HUES64 (cell line): ENCODE data around the gene ENOPH1. TPM values are rescaled to one million over a fixed set of nuclear protein-coding genes. Genes with fewer than 3 reads are reported as not detected.
"Not testable (repeated sequence)": the region's sequence is repeated elsewhere in the genome, so short reads cannot be mapped to it uniquely, and the experiment has no call there.

Source experiments
- H3K27ac ChIP-seq: 2 replicates; pipeline ENCODE4 v1.7.0; 2013; ENCODE audit warnings: low read depth, low read length, inconsistent platforms
- H3K27me3 ChIP-seq: 2 replicates; pipeline ENCODE4 v1.6.1; 2013; ENCODE audit warnings: mild to moderate bottlenecking, low read length; ENCODE audit not compliant: insufficient read depth
- H3K36me3 ChIP-seq: 2 replicates; pipeline ENCODE4 v1.6.1; 2013; ENCODE audit warnings: mild to moderate bottlenecking, low read length; ENCODE audit not compliant: insufficient read depth
- H3K4me1 ChIP-seq: 2 replicates; pipeline ENCODE4 v1.6.1; 2013; ENCODE audit warnings: mild to moderate bottlenecking, low read length, moderate library complexity; ENCODE audit not compliant: insufficient read depth
- H3K4me3 ChIP-seq: 2 replicates; pipeline ENCODE4 v1.5.1; 2013; ENCODE audit warnings: mild to moderate bottlenecking, low read length, moderate library complexity
- H3K9ac ChIP-seq: 2 replicates; pipeline ENCODE4 v1.6.1; 2013; ENCODE audit warnings: mild to moderate bottlenecking, low read depth, low read length
- H3K9me3 ChIP-seq: 2 replicates; pipeline ENCODE4 v1.6.1; 2013; ENCODE audit warnings: low read depth, low read length; ENCODE audit not compliant: insufficient read depth
- WGBS: fragments of 150-250, 120-280 bp; methylation state at CpG from one replicate; pipeline ENCODE4 v1.1.7; 2013; ENCODE audit warnings: missing lambda C conversion rate; 5-methylcytosine and 5-hydroxymethylcytosine counted together
- polyA plus RNA-seq, 2 experiments: library from polyadenylated mRNA; stranded (reverse); fragments of 50-300 nt; gene quantifications; one replicate each; pipeline ENCODE4 v1.2.3, GENCODE V29; 2013

The ENOPH1 gene
- 70.7 TPM for polyA plus RNA-seq (2013, experiment 1 of 2)
- 70.8 TPM for polyA plus RNA-seq (2013, experiment 2 of 2)

DNA sequence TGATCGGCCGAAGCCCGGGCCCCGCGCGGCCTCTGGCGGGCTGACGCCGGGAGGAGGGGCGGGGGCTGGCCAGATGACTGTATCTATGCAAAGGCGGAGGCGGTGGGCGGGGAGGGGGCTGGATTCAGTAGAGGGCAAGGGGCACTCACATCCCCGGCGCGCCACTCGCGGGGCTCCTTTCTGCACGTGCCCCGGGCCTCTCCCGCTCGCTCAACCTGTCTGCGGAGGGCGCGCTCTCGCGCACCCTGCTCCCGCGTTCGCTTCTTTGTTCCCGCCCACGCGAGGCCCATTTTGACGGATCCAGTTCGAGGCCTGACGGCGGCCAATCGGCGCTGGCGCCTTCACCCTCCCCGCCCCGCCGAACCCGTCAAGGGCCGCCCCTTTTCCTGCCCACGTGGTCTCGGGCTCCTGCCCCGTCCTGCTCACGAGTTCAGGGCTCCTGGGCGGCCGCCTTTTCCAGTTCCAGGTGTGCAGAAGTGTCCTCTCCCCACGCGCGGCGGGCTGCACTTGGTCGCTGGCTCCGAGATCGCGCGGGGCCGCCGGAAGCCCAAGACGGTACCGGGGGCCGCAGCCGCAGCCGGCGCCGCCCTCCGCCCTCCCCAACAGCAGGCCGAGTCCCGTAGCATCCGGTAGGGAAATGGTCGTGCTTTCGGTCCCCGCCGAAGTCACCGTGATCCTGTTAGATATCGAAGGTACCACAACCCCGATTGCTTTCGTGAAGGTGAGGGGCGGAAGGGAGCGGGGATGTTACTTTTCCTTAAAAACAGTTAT is at the start of gene ENOPH1, which contains the start of gene HNRNPDL:
Gene ENOPH1 (plus strand): TSS at position 398 of the 771 bp plus-strand sequence. CDS start 240 bp downstream, at position 638.
Gene HNRNPDL (minus strand): TSS at position 270 of the 771 bp plus-strand sequence. CDS start 772 bp downstream, outside the sequence.
- peaks cover 24% of the 10 kb centered on the region for H3K4me1 ChIP-seq
- H3K9me3 ChIP-seq = no peaks in the 10 kb centered on the region
- peaks cover 52% of the 10 kb centered on the region for H3K36me3 ChIP-seq
- H3K27me3 ChIP-seq = no peaks in the 10 kb centered on the region
- H3K27ac ChIP-seq = peak within 1 kb of the TSS; percentile 100
- under 1% methylated on average over 81 of the region's 83 CpGs for WGBS
- peak within 1 kb of the TSS; percentile 100 for H3K9ac ChIP-seq
- H3K4me3 ChIP-seq = peak within 1 kb of the TSS; percentile 100

DNA sequence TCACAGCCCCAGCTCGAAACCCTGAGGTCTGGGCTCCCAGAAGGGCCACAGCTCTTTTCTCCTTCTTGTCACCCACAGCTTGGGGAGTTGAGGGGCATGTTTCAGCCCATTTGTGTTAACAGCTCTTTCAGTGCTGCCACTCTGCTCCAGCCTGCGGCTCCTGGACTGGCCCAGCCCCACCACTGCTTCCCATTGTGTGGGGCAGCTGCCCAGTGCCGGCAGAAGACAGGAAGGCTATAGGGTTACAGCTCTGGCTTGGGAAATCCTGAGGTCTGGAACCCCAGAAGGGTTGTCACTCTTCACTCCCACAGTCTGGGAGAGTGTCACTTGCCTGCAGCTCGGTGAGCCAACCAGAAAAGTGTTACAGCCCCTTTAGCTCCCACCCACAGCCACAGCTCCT is 49.6 kb upstream of the ENOPH1 start:
- H3K9ac ChIP-seq = no peak overlapping the region
- no peak overlapping the region for H3K4me3 ChIP-seq
- no peaks in the 10 kb centered on the region for H3K27me3 ChIP-seq
- H3K4me1 ChIP-seq = no peaks in the 10 kb centered on the region
- 94% methylated on average over 4 of the region's 4 CpGs for WGBS
- H3K9me3 ChIP-seq = peaks cover 3% of the 10 kb centered on the region
- no peaks in the 10 kb centered on the region for H3K36me3 ChIP-seq
- H3K27ac ChIP-seq = no peak overlapping the region

DNA sequence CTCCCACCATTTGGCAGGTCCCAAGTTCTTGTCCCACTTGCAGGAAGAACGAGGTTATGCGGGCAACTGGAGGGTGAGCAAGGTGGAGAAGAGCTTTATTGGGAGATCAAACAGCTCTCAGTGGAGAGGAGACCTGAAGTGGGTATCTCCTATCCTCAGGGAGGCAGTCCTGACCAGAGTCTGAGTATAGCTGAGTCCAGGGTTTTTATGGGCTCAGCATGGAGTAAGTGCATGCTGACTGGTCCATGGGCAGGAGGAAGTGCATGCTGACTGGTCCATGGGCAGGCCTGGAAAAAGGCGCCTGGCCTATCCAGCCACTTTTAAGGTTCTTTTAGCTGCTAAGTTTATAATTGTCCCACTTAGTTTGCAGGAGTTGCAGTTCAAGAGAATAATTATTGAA is 49.2 kb upstream of the ENOPH1 start:
- H3K36me3 ChIP-seq = no peaks in the 10 kb centered on the region
- WGBS = 93% methylated on average over 3 of the region's 3 CpGs
- no peaks in the 10 kb centered on the region for H3K27me3 ChIP-seq
- no peak overlapping the region for H3K27ac ChIP-seq
- H3K9me3 ChIP-seq = peaks cover 7% of the 10 kb centered on the region
- no peak overlapping the region for H3K4me3 ChIP-seq
- H3K9ac ChIP-seq = no peak overlapping the region
- H3K4me1 ChIP-seq = no peaks in the 10 kb centered on the region

DNA sequence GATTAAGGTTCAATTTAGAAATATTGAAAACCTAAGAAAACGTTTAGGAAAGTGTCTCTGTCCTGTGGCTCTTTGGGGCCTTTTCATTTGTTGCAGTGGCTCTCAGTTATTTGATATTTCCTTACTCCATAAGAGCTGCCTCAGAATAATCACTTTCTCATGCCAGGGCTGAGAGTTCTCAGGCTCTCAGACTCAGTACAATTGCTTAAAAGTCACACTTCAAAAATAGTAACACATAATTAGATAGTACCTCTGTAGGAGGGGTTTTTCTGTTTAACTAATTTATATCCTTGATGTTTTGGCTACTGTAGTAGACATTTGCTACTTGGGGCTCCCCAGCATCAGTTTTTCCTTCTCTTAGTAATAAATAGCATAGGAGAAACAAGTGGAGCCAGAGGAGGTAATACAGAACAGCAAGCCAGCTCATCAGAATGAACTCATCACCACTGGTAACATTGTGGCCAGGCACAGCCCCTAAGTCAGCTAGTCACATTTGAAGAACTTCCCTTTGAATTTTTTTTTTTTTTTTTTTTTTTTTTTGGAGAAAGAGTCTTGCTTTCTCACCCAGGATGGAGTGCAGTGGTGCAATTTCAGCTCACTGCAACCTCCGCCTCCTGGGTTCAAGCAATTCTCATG is 48.6 kb upstream of the ENOPH1 start:
- peaks cover 8% of the 10 kb centered on the region for H3K9me3 ChIP-seq
- no peaks in the 10 kb centered on the region for H3K4me1 ChIP-seq
- no peaks in the 10 kb centered on the region for H3K36me3 ChIP-seq
- H3K9ac ChIP-seq = no peak overlapping the region
- 90% methylated on average over 2 of the region's 2 CpGs for WGBS
- H3K27ac ChIP-seq = no peak overlapping the region
- H3K27me3 ChIP-seq = no peaks in the 10 kb centered on the region
- H3K4me3 ChIP-seq = no peak overlapping the region

DNA sequence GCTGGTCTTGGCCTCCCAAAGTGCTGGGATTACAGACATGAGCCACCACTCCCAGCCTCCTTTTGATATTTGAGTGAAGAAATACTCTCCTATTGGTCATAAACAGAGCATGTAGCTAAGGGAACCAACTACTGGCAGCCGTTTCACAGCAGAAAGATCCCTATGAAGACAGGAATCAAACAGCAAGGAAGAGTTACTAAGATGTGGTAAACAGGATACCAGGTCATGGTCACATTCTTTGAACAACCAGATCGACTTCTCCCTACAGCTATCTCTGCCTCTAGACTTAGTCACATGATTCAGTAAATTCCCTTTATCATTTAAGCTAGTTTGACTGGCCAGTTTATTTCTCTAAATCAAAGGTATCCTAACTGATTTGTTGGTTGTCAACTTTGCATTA is 47.6 kb upstream of the ENOPH1 start:
- Histone ChIP-seq H3K4me1 (no peaks in the 10 kb centered on the region), H3K9ac (no peak overlapping the region), H3K27me3 (no peaks in the 10 kb centered on the region), H3K9me3 (peaks cover 8% of the 10 kb centered on the region), H3K27ac (no peak overlapping the region), H3K4me3 (no peak overlapping the region), H3K36me3 (no peaks in the 10 kb centered on the region)
- 85% methylated on average over 2 of the region's 2 CpGs for WGBS

DNA sequence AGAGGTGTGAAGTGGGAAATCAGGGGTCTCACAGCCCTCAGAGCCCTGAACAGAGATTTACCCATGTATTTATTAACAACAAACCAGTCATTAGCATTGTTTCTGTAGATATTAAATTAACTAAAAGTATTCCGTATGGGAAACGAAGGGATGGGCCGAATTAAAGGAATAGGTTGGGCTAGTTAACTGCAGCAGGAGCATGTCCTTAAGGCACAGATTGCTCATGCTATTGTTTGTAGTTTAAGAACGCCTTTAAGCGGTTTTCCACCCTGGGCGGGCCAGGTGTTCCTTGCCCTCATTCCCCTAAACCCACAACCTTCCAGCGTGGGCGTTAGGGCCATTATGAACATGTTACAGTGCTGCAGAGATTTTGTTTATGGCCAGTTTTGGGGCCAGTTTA is 44.1 kb upstream of the ENOPH1 start:
- H3K9ac ChIP-seq, H3K4me1 ChIP-seq, H3K4me3 ChIP-seq, H3K9me3 ChIP-seq, H3K36me3 ChIP-seq, H3K27ac ChIP-seq, H3K27me3 ChIP-seq: not testable (repeated sequence)
- 86% methylated on average over 6 of the region's 8 CpGs for WGBS

DNA sequence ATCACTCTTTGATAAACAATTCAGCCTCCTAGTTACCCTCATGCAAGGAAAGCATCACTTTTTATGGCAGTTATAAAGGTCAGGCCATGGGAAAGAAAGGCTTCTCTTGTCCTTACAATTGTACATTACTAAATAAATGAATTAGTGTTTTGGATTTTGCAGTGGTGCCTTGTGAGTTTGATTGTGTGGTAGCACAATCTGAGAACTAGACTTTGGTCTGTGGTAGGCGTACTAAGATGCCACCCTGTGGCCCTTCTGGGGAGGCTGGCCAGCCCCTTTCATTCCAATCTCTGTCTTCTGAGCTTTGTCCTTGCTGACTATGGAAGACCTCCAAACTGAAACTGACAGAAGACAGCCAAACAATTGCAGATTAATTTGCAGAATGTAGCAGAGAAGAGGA is 42.0 kb upstream of the ENOPH1 start:
- Histone ChIP-seq H3K9ac (no peak overlapping the region), H3K27ac (no peak overlapping the region), H3K27me3 (no peaks in the 10 kb centered on the region), H3K4me3 (no peak overlapping the region), H3K4me1 (no peaks in the 10 kb centered on the region), H3K36me3 (no peaks in the 10 kb centered on the region), H3K9me3 (peaks cover 8% of the 10 kb centered on the region)
- 81% methylated on average over 1 of the region's 1 CpG for WGBS

DNA sequence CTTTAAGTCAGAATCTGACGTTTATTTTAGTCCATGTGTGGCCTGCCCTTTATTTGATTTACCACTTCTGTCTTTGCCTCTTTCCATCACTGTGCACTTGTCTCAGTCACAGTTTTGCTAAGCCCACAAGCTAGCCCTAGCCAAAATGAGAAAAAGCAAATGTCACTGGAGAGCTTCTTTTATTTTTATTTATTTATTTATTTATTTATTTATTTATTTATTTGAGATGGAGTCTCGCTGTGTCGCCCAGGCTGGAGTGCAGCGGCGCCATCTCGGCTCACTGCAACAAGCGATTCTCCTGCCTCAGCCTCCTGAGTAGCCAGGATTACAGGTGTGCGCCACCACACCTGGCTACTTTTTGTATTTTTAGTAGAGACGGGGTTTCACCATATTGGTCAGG is 40.3 kb upstream of the ENOPH1 start:
- not testable (repeated sequence) for H3K27ac ChIP-seq, H3K36me3 ChIP-seq, H3K9ac ChIP-seq, H3K4me1 ChIP-seq, H3K9me3 ChIP-seq, H3K4me3 ChIP-seq, H3K27me3 ChIP-seq
- 93% methylated on average over 9 of the region's 9 CpGs for WGBS

DNA sequence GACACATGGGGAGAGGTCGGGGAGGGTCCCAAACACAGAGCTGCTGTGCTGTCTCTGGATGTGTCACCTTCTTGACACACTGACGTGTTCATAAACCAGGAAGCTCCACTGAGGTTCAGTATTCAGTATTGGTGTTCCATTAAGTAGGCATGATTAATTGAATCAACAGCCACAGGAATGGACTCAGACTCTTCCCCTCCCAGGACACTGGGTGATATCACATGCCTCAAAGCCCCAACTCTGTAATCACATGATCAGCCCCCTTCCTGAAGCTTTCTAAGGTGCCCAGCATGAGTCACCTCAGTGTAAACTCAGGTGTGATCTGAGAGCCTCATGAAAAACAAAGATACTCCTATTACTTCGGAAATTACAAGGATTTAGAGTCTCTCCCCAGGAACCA is 35.5 kb upstream of the ENOPH1 start:
- Histone ChIP-seq H3K27me3 (no peaks in the 10 kb centered on the region), H3K9ac (no peak overlapping the region), H3K36me3 (no peaks in the 10 kb centered on the region), H3K9me3 (no peaks in the 10 kb centered on the region), H3K27ac (no peak overlapping the region), H3K4me1 (0 out of 2 replicates have a peak, but pooled peaks cover 3% of the 10 kb centered on the region), H3K4me3 (no peak overlapping the region)
- WGBS = 91% methylated on average over 3 of the region's 3 CpGs

DNA sequence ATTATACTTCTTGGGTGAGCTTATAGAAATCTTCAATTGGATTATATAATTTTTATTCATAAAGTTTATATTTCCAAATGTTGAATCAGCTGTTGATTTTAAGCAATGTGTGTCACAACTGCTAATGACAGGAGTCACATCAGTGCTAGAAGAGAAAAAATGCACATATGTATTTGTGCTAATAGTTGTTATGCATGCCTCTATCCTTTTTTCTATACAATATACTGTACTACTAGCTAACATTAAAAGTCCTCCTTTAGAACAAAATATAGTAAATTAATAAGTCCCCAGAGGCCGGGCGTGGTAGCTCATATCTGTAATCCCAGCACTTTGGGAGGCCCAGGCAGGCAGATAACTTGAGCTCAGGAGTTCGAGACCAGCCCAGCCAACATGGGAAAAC is 32.9 kb upstream of the ENOPH1 start:
- Histone ChIP-seq H3K27me3 (no peaks in the 10 kb centered on the region), H3K4me1 (0 out of 2 replicates have a peak, but pooled peaks cover 3% of the 10 kb centered on the region), H3K4me3 (no peak overlapping the region), H3K36me3 (no peaks in the 10 kb centered on the region), H3K27ac (no peak overlapping the region), H3K9ac (no peak overlapping the region), H3K9me3 (no peaks in the 10 kb centered on the region)
- WGBS = 95% methylated on average over 3 of the region's 3 CpGs

DNA sequence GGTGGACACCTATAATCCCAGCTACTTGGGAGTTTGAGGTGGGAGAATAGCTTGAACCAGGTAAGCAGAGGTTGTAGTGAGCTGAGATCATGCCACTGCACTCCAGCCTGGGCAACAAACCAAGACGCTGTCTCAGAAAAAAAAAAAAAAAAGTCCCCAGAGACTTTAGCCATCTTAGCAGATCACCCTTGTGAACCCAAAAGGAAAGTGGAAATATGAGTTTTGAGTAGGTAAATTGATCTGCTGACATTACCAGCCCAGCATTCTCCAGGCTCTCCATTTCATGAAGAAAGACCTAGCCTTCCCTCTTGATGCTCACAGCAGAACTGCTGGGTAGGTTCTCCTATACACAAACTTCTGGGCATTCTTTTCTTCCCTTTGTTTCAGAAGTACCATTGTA is 32.1 kb upstream of the ENOPH1 start:
- Histone ChIP-seq H3K27ac (no peak overlapping the region), H3K9me3 (no peaks in the 10 kb centered on the region), H3K4me1 (0 out of 2 replicates have a peak, but pooled peaks cover 3% of the 10 kb centered on the region), H3K4me3 (no peak overlapping the region), H3K27me3 (no peaks in the 10 kb centered on the region), H3K9ac (no peak overlapping the region), H3K36me3 (no peaks in the 10 kb centered on the region)
- 83% methylated on average over 1 of the region's 1 CpG for WGBS
